Ishikawa (cell line): ENCODE results near the gene CNTN4.

ENCODE experiments used
- CEBPB ChIP-seq: IDR thresholded peaks from 2 replicates; pipeline ENCODE4 v1.6.1; 2012
- CREB1 ChIP-seq: IDR thresholded peaks from 2 replicates; pipeline ENCODE4 v1.6.1; 2012; ENCODE audit warnings: low read depth
- EGR1 ChIP-seq: IDR thresholded peaks from 2 replicates; pipeline ENCODE4 v1.6.1; 2012
- EP300 ChIP-seq: IDR thresholded peaks from 2 replicates; pipeline ENCODE4 v1.6.1; 2012; ENCODE audit warnings: borderline replicate concordance
- FOXM1 ChIP-seq: IDR thresholded peaks from 2 replicates; pipeline ENCODE4 v1.6.1; 2012; ENCODE audit warnings: low read depth, borderline replicate concordance
- NFIC ChIP-seq: IDR thresholded peaks from 2 replicates; pipeline ENCODE4 v1.6.1; 2012
- RAD21 ChIP-seq: IDR thresholded peaks from 2 replicates; pipeline ENCODE4 v1.6.1; 2012; ENCODE audit warnings: low read depth
- REST ChIP-seq: IDR thresholded peaks from 2 replicates; pipeline ENCODE4 v1.6.1; 2012; ENCODE audit warnings: low read depth, mild to moderate bottlenecking
- TAF1 ChIP-seq: IDR thresholded peaks from 2 replicates; pipeline ENCODE4 v1.6.1; 2012; ENCODE audit warnings: low read depth, mild to moderate bottlenecking
- TCF12 ChIP-seq: IDR thresholded peaks from 2 replicates; pipeline ENCODE4 v1.6.1; 2012; ENCODE audit warnings: low read depth
- TEAD4 ChIP-seq: IDR thresholded peaks from 2 replicates; pipeline ENCODE4 v1.6.1; 2012
- YY1 ChIP-seq: IDR thresholded peaks from 2 replicates; pipeline ENCODE4 v1.6.1; 2012; ENCODE audit warnings: low read depth
- ZBTB7A ChIP-seq: IDR thresholded peaks from 2 replicates; pipeline ENCODE4 v1.6.1; 2012; ENCODE audit warnings: low read depth
- TF ChIP-seq, protein P1 (sequence below): IDR thresholded peaks from 2 replicates; pipeline ENCODE4 v1.6.1; 2012
- TF ChIP-seq, protein P2 (sequence below): IDR thresholded peaks from 2 replicates; pipeline ENCODE4 v1.6.1; 2012

The CNTN4 gene

GRCh38 chr3:2543247-2543646 is 444.6 kb downstream of the CNTN4 start:
- TF ChIP-seq, protein P1, sequence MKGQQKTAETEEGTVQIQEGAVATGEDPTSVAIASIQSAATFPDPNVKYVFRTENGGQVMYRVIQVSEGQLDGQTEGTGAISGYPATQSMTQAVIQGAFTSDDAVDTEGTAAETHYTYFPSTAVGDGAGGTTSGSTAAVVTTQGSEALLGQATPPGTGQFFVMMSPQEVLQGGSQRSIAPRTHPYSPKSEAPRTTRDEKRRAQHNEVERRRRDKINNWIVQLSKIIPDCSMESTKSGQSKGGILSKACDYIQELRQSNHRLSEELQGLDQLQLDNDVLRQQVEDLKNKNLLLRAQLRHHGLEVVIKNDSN = no peak
- TF ChIP-seq TEAD4 = no peak
- TF ChIP-seq TAF1 = no peak
- TF ChIP-seq FOXM1 = no peak
- TF ChIP-seq TCF12 = no peak
- TF ChIP-seq EP300 = no peak
- TF ChIP-seq RAD21 = no peak
- no peak for TF ChIP-seq CREB1
- TF ChIP-seq EGR1 = no peak
- no peak for TF ChIP-seq YY1
- no peak for TF ChIP-seq REST
- no peak for TF ChIP-seq NFIC

DNA sequence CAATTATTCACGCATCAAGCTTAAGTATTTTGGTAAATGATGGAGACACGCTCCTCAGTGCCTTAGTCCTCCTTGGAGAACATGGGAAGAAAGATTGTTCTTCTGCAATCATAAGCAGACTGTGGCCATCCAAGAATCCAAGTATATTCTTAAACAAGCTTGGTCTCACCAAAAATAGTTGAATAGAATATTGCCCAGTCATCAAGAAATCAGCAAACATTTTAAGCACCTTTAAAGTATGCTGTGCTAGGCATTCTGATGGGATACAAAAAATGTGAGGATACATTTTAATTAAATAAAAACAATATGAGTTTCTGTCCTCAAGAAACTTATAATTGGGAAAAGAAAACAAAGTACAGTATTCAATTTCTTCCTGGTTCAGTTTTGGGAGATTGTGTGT is 445.5 kb downstream of the CNTN4 start:
- TF ChIP-seq ZBTB7A (no peak), RAD21 (no peak), TCF12 (no peak), CREB1 (no peak), TEAD4 (no peak), EP300 (no peak), CEBPB (no peak), YY1 (no peak), REST (no peak), EGR1 (no peak), NFIC (no peak), TAF1 (no peak), FOXM1 (no peak)
- TF ChIP-seq, protein P1 = no peak
- TF ChIP-seq, protein P2, sequence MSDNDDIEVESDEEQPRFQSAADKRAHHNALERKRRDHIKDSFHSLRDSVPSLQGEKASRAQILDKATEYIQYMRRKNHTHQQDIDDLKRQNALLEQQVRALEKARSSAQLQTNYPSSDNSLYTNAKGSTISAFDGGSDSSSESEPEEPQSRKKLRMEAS = no peak

- TF ChIP-seq, protein P2 = no peak
- TF ChIP-seq TAF1 (no peak), TEAD4 (no peak), NFIC (no peak), ZBTB7A (no peak), EP300 (no peak), TCF12 (no peak), RAD21 (no peak), CREB1 (no peak), CEBPB (no peak), FOXM1 (no peak), YY1 (no peak), EGR1 (no peak)
- TF ChIP-seq, protein P1 = no peak
Observed at GRCh38 chr3:2544718-2545117, 446.1 kb downstream of the CNTN4 start.

DNA sequence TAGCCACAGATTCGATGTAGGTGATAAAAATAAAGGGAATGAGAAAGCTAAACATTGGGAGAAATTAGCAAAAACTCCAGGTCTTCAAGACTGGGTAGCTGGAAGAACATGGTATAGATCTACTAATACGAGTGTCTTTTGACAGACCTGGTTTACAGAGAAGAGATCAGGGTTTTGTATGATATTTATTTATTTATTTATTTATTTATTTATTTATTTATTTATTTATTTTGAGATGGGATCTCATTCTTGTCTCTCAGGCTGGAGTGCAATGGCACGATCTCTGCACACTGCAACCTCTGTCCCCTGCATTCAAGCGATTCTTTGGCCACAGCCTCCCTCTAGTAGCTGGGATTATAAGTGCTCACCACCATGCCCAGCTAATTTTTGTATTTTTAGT is 448.4 kb downstream of the CNTN4 start:
- TF ChIP-seq FOXM1 (no peak), TEAD4 (no peak), YY1 (no peak), ZBTB7A (no peak), EGR1 (no peak), RAD21 (no peak)
- TF ChIP-seq, protein P1 = no peak

DNA sequence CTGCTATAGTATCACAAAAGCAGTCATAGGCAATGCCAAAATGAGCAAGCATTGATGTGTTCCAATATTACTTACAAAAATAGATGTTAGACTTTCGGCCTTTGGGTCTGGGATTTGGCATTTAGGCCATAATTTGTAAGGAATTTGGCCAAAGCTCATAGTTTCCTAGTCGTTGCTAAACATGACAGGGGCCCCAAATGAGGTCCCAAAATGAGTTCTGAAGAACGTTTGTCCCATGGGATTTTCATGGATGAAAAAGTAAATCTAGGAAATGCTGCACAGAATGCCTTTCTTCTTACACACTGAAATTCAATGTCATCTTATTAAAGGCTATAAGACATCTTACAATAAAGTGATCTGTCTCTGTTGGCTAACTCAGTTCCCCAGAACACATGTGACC is 456.0 kb downstream of the CNTN4 start:
- TF ChIP-seq RAD21 (no peak), ZBTB7A (no peak), NFIC (no peak), TCF12 (no peak), CREB1 (no peak), CEBPB (no peak), YY1 (no peak), FOXM1 (no peak), TEAD4 (no peak), TAF1 (no peak), EP300 (no peak), REST (no peak), EGR1 (no peak)
- TF ChIP-seq, protein P1 = no peak
- TF ChIP-seq, protein P2 = no peak
